H54 (cell line): ENCODE results near the gene ARID4B.
"Not testable (repeated sequence)": the region's sequence is repeated elsewhere in the genome, so short reads cannot be mapped to it uniquely, and the experiment has no call there.

Source experiments
- DNase-seq: peaks from one replicate; pipeline ENCODE4 v3.0.0; 2011; ENCODE audit warnings: low spot score, mixed read lengths; ENCODE audit not compliant: insufficient read length
- FAIRE-seq: peaks from 3 replicates; lab custom pipeline; 2011; peaks lifted over from hg19 to GRCh38; lab: Jason Lieb, UNC
- POLR2A ChIP-seq: IDR thresholded peaks from 2 replicates; pipeline ENCODE4 v1.6.1; 2011; ENCODE audit warnings: low read depth, mild to moderate bottlenecking, low read length

The ARID4B gene

DNA sequence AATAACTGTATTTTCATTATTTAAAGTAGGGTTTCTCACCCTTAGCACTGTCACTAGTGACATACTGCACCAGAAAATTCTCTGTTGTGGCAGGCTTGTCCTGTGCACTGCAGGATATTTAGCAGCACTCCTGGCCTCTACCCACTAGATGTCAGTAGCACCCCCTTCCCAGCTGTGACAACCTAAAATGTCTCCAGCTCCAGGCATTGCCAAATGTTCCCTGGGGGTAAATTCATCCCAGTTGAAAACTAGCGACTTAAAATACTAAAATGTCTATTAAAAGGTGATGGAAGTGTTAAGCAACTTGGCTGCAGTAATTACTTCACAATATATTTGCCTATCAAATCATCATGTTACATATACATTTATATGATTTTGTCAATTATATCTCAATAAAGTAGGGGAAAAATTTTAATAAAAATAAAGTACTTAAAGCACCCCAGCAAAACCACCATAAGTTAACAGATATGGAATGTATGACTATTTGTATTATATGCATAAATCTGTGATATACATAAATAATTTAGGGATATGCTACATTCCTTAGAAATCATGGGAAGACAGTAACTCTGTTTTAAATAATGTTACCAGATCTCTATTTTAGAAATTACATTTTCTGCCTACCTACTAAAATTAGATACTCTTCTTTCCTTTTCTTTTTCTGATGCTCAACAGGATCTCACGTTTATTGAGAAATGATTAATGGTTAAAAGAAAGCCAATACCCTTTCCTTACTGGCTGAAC lies 74.6 kb downstream of the ARID4B start:
- TF ChIP-seq POLR2A = no peak
- DNase-seq = peak; percentile 15
- peak; percentile 96 for FAIRE-seq

DNA sequence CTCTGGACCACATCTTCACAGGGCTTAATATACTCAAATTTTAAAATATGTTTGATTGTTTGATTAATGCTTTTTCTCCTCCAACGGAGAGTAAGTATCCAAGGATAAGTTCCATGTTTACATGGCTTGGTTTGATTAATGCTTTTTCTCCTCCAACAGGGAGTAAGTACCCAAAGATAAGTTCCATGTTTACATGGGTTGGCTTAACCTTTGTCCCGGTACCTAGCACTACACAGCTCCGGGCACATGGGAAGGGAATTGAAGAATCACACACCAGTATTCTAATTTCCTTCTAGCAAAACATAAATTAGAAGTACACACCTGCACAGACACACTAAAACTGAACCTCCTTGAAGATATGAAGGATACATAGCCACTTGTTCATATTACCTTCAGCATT lies 77.5 kb downstream of the ARID4B start:
- DNase-seq (no peak), FAIRE-seq (no peak)
- no peak for TF ChIP-seq POLR2A

DNA sequence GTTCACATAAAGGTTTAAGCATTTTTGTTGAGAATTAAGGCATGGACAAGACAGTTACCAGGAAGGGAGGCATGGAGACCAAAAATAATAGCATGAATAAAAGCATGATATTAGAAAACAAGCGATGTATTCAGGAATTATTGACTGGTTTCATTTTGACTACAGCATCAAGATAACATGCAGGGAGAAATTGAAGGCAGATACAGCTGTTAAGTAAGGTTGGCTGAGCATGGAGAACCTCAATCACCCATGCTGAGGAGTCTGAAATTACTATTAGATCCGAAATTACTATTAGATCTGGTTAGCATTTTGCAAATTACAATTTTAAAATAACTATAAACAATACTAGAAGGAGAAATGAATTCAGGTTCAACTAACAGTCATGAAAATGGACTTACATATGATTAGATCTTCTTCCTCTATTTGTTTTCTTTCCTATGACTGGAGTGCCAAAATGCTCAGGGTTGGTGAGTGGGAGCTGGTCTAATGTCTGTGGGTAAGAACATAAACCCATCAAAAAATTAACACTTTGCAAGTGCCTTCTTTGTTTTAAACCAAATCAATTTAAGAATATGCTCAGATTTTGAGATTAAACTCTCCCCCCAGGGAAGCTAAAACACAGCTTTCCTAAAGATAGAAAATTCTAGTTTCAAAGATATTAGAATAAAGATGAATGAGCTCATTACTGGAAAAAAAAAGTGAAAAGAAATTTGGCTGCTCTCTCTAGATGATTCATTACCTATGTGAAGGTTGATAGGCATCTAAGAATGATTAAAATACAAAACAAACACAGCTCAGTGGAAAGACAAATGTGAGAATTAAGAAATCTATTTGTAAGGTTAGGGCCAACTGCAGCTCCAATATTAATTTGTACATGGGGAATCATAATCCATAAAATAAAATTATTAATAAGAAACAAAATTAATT lies 81.7 kb downstream of the ARID4B start:
- DNase-seq (no peak), FAIRE-seq (no peak)
- TF ChIP-seq POLR2A = no peak

DNA sequence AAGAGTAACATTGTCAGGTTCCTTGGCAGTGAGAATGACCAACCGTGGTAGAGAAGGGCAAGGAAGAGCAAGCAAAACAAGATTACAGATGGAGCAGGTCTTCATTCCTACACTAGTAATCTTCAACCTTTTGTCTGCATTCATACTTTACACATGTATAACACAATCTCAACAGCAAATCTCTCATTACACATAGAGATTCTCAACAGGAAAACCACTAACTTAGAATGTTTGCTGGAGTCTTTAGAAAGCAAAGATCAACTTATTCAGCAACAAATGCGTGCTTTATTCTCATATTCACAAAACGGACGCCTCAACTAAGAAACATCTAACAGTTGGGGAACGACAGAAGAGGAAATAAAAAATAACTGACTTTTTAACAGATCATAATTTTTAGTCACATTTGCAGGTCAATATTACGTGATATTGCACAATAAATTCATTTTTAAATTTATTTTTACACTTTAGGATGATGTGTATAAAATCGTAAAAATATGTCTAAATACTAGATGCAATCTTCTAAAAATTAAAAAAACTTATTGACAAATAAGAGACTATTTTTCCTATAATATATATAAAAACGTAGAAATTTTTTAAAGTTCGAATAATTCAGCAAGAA lies 82.9 kb downstream of the ARID4B start:
- peak; percentile 45 for FAIRE-seq
- DNase-seq = no peak
- TF ChIP-seq POLR2A = no peak

DNA sequence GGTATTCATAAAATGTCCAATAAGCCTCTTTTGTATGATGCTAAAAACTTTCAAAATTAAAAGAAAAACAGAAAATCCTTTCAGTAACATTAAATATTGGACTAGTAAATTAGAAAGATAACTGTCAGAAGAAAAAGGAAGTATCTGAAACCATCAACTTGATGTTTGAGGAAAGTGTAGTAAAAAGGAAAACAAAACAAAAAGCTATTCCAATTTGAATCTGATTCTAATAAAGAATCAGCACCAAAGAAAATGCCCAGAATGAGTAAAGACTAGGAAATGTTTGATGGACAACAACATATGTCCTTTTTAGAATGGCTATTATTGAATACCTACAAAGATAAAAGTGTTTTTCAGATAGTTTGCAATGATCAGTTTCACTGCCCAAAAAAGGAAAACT lies 87.0 kb downstream of the ARID4B start:
- DNase-seq = no peak
- FAIRE-seq = no peak
- no peak for TF ChIP-seq POLR2A

DNA sequence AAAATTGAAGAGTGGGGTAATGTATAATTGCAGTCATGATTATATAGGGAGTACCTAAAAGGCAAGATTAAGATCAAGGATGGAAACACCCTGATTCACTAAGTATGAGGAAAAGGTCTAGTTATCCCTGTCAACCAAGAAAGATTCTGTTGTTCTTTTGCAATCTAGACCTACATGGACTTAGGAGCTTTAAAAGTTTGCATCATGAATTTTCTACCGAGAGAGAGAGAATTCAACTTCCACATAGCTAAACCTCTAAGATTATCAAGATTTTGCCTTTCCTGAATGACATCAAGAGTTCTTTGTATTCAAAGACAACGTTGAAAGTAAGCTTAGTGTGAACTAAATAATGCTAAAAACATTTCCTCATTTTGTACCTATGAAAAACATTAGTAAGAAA lies 88.1 kb downstream of the ARID4B start:
- DNase-seq = no peak
- FAIRE-seq = peak; percentile 55
- TF ChIP-seq POLR2A = no peak

DNA sequence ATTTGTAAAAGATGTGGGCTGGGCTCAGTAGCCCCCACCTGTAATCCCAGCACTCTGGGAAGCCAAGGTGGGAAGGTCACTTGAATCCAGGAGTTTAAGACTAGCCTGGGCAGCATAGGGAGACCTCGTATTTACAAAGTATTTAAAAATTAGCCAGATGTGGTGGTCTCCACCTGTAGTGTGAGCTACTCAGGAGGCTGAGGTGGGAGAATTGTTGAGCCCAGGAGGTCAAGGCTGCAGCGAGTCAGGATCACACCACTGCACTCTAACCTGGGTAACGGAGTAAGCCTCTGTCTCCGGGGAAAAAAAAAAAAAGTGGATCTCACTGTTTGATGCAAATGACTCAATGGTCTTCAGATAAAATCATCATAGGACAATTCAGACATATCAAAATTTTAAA lies 89.4 kb downstream of the ARID4B start:
- FAIRE-seq (no peak), DNase-seq (no peak)
- TF ChIP-seq POLR2A = no peak

DNA sequence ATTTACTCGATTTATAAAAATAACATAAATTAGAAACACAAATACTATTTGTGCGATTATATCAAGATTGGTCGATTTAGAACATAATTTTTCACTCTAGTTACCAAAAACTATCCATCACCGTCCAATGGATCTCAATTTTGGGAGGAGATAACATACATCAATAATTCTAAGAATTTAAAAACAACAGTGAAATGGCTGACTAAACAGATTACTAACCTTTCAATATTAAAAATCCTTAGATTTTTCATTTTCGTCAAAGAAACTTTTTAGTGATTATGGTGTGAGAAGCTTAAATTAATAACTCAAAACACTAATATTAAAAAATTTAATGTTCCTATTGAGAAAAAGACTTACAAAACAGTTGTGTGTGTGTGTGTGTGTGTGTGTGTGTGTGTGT lies 91.9 kb downstream of the ARID4B start:
- DNase-seq (no peak), FAIRE-seq (no peak)
- no peak for TF ChIP-seq POLR2A

DNA sequence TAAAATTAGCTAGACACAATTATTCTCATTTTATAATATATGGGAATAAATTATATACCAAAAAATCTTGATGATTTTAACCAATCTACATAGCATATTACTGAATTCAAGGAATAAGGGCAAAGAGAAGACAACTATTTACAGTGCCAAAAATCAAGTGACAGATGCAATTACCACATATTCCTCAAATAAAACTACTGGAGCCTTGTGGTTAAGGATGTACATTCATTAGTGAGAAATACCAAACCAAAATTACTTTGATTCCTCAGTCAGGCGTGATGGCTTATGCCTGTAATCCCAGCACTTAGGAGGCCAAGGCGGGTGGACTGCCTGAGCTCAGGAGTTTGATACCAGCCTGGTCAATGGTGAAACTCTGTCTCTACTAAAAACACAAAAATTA lies 98.1 kb downstream of the ARID4B start:
- DNase-seq (no peak), FAIRE-seq (no peak)
- no peak for TF ChIP-seq POLR2A

DNA sequence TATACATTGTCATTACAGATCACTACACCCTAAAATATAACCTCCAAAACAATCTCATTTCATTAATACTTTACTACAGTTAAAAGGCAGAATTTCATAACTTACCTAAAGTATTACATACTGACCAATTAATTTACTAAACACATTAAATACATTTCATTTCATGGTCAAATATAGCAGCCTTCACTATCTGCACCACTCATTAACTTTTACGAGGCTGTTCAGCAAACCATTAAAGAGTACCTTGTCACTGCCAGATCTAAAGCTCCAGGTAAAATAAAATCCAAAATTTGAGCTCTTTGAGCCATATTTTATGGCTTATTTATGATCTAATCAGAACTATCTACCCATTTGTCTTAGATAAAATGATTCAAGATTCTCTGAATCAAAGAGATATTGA lies 100.6 kb downstream of the ARID4B start:
- no peak for DNase-seq
- no peak for TF ChIP-seq POLR2A
- no peak for FAIRE-seq

DNA sequence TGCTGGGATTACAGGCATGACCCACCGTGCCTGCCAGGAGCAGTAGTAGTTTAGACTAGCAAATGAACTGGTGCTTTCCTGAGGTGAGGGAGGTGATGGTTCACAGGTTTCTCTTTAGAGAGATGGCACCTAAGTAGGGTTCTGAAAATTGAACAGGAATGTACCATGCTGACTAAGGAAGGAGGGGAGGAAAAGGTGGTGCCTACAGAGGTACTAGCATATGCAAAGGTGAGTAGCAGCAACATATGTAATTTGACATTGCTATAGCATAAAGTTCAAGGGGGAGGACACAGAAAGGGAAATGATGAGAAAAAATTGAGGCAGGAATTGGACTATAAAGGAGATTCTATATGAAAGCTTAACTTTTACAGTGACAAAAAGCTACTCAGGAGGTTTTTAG lies 101.0 kb downstream of the ARID4B start:
- no peak for TF ChIP-seq POLR2A
- DNase-seq (no peak), FAIRE-seq (no peak)

DNA sequence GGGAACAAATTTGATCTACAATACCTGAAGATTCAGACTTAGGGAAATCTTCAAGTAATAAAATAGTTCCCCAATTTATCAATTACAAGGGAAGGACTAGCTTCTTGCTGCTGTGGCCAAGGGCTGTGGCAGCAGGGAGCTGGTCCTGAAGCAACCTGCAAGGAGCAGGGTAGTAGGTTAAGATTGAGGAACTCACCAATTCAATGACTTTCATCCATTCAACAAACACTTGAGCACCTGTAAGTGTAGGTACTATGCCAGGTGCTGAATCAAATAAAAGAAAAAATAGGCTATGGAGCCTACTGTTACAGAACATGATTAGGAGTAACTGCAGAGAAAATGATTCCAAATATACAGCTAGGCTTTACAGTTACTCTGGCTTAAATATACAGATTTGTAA lies 102.7 kb downstream of the ARID4B start:
- DNase-seq (no peak), FAIRE-seq (no peak)
- TF ChIP-seq POLR2A = no peak

DNA sequence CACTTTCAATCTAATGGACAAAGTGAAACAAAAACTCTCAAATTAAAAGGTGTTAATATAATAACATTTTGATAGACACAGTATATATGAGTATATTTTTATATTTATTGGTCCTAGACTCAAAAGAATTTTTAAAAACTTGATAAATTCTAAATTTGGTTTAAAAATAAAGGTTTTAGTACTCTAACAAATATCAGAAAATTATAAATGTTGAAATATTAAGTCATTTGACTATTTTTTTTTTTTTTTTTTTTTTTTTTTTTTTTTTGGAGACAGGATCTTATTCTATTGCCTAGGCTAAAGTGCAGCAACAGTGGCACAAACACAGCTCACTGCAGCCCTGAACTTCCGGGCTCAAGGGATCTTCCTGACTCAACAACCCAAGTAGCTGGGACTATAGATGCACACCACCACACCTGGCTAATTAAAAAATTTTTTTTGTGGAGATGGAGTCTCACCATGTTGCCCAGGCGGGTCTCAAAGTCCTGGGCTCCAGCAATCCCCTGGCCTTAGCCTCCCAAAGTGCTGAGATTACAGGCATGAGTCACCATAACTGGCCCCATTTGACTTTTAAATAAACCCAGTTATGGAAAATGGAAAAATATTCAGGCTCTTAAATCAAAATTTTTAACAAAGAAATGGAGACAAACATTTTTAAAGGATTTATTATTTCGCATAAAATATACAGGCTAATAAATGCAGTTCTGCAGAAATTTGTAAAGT lies 106.2 kb downstream of the ARID4B start:
- FAIRE-seq = no peak
- no peak for DNase-seq

DNA sequence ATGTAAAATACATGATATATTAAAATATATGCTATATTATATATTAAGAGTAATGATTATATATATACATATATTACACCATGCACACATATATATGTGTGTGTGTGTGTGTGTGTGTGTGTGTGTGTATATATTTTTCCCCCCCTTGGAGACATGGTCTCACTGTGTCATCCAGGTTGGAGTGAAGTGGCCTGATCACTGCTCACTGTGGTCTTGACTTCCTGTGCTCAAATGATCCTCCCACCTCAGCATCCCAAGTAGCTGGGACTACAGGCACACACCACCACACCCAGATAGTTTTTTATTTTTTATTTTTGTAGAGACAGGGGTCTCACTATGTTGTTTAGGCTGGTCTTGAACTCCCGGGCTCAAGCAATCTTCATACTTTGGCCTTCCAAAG lies 112.5 kb downstream of the ARID4B start:
- TF ChIP-seq POLR2A = no peak
- no peak for DNase-seq
- FAIRE-seq = no peak

More for the DNA sequence above, 106.2 kb downstream of the ARID4B start:
- no peak for TF ChIP-seq POLR2A

DNA sequence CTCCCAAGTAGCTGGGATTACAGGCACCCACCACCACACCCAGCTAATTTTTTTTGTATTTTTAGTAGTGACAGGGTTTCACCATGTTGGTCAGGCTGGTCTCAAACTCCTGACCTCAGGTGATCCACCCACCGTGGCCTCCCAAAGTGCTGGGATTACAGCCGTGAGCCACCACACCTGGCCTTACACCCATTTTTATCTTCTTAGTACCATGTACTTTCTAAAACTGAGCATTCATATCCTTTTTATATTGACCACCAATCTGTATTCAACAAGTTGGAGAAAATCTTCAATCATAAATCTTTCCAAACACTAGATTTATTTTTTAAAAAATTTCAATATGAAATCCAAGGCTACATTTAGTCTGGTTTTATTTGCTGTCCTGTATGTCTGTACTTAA lies 113.0 kb downstream of the ARID4B start:
- not testable (repeated sequence) for DNase-seq, FAIRE-seq
